Aortic smooth muscle cell (primary cell): Measurements from ENCODE around the gene HCN2. TPM values are rescaled to one million over a fixed set of nuclear protein-coding genes. Genes with fewer than 3 reads are reported as not detected.

ENCODE experiments used
- total RNA-seq: library from RNA; depleted of rRNA; stranded (reverse); fragments of >200 nt; gene quantifications from 2 replicates; pipeline ENCODE4 v1.2.3, GENCODE V29; 2014

HCN2 gene
- 0.26 and 0.62 TPM in 2 replicates for total RNA-seq

DNA sequence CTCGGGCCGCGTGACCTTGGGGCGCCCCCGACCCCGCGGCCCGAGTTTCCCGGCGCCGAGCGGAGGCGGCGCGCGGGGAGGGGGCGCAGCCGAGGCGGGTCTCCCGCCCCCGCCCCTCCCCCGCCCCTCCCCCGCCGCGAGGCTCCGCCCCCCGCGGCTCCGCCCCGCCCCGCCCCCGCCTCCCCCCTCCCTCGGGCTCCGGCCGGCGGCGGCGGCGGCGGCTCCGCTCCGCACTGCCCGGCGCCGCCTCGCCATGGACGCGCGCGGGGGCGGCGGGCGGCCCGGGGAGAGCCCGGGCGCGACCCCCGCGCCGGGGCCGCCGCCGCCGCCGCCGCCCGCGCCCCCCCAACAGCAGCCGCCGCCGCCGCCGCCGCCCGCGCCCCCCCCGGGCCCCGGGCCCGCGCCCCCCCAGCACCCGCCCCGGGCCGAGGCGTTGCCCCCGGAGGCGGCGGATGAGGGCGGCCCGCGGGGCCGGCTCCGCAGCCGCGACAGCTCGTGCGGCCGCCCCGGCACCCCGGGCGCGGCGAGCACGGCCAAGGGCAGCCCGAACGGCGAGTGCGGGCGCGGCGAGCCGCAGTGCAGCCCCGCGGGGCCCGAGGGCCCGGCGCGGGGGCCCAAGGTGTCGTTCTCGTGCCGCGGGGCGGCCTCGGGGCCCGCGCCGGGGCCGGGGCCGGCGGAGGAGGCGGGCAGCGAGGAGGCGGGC, at the start of gene HCN2:
Gene HCN2, plus strand, starts transcription at position 189 of the 703 bp plus-strand sequence. Its CDS starts 65 bp downstream, at position 254.

DNA sequence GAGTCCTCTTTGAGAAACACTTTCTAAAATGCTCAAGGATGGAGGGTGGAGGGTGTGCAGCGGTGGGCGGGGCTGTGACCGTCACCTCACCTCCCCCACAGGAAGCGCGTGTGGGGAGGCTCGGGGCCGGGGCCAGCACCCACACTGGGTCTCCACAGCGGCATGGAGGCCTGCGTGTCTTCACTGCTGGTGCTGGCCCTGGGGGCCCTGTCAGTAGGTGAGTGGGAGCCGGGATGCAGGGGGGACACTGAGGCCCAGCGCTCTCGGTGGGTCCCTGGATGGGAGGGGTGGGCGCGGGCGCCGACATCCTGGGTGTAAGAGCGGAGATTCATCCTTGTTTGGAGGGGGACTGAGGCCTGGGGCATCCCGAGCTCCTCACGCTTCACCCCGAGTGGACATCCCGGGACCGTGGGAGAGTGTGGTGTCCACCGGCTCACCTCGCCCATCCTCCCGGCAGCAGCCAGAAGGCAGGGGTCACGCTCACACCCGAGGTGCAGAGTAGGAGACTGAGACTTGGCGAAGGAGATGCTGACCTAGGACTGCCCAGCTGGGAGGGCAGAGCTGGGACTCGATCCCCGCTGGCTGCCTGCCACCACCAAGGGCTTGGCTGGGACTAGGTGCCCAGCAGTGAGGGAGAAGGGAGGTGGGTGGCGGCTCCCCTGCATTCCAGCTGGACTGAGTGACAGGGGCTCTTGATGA, 45.6 kb upstream of the HCN2 start, which contains the start of gene GZMM:
Gene GZMM, plus strand, starts transcription at position 144 of the 699 bp plus-strand sequence. Its CDS starts 19 bp downstream, at position 163.

DNA sequence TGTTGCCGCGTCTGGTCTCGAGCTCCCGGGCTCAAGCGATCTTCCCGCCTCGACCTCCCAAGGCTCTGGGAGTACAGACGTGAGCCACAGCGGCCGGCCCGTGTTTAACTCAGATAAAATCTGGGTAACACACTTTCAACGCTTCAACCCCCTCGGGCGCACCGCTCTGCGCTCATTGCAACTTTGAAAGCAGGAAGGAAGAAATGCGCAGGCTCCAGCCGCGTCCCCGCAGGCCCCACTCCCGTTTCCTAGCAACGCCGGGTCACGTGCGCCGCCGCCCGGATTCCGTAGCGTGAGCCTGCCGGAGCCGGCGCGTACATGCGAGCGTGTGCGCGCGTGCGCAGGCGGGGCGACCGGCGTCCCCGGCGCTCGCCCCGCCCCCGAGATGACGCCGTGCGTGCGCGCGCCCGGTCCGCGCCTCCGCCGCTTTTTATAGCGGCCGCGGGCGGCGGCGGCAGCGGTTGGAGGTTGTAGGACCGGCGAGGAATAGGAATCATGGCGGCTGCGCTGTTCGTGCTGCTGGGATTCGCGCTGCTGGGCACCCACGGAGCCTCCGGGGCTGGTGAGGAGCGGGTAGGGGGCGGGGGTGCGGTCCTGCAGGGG, 17.4 kb upstream of the HCN2 start, which contains the start of gene BSG:
Gene BSG, plus strand, starts transcription at position 457 of the 603 bp plus-strand sequence. Its CDS starts 39 bp downstream, at position 496.

DNA sequence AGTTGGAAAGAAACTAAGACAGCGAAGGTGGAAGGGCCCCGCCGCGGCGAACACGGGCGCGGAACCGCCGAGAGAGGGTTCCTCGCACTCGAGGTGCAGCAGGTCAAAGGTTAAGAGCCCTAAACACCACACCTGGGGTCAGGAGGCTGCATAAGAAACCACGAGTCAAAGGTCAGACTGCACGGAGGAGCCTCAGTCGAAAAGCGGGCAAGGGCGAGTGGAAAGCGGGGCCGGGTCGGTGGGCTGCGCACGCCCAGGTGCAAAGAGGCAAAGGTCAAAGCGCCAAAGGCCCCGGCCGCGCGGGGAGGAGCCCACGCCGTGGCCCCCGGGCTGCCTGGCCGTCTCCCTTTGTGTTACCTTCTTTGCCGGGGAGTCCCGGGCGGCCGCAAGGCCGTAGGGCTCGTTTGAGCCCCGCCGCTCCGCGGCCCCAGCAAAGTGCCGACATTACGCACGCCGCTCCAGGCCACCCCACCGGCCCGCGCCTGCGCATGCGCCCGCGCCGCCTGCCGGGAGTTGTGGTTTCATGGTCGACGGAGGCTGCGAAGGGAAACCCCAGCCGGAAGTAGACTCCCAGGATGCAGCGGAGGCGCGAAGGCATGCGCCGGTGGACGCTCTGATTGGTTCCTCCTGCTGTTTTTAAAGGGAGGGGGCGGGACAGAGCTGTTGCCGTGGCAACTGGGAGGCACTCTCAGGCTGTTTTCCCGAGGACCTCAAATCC, 43.5 kb downstream of the HCN2 start, which contains the start of gene POLRMT:
Gene POLRMT, minus strand, starts transcription at position 470 of the 718 bp plus-strand sequence. Its CDS starts 25 bp downstream, at position 445.

DNA sequence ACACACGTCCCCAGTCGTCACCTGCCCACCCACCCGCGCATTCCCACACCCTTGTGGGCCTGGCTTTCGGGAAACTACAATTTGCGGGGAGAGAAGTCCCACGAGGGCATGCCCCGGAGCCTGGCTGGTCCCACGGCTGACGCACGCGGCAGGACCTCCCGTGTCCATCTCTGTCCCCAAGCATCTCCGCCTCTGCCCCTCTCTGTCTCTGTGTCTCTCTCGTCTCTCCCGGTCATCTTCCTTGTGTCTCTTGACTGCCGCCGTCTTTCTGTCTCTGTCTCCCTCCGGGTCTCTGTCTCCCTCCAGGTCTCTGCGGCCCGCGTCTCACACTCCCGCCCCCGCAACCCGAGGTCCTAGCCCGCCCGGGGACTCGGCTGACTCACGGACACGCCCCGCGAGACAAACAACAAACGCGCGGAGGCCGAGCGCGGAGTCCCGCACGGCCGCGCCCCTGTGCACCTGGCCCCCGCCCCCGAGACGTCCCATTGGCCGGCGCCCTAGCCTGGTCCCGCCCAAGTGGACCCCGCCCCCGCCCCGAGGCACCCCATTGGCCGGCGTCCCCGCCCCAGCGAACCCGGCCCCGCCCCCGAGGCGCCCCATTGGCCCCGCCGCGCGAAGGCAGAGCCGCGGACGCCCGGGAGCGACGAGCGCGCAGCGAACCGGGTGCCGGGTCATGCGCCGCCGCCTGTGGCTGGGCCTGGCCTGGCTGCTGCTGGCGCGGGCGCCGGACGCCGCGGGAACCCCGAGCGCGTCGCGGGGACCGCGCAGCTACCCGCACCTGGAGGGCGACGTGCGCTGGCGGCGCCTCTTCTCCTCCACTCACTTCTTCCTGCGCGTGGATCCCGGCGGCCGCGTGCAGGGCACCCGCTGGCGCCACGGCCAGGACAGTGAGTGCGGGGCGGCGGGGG, 49.8 kb downstream of the HCN2 start, which contains the start of gene FGF22:
Gene FGF22, plus strand, starts transcription at position 627 of the 908 bp plus-strand sequence. Its CDS starts 47 bp downstream, at position 674.

DNA sequence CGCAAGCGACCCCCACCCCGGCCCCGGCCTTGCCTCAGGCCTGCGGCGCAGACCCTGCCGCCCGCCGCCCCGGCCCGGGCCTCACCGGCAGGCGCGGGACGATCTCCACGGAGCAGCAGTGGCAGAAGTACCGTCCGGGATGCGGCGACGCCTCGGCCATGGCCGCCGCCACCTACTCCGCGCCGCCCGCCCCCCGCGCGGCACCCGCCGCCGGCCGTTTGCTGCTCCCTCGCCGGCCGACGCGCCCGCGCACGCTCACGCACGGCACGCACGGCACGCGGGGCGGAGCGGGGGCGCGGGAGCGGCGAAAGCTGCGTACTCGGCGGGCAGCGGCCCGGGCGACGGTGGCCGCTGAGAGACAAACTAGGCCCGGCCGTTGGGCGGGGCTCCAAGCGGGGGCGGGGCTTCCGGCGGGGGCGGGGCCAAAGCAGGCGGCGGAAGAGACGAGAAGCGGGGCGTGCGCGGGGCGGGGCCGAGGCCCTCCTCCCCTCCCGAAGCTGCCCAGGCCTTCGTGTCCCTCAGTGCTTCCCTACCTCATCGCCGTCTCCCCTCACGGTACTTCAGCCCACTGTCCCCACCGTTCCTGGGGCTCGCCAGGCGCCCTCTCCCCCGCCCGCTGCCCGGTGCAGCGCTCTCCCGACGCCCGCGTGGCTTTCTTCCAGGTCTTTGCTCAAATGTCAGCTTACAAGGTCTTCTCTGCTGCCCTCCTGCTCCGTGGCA, 73.4 kb downstream of the HCN2 start, which contains the start of gene RNF126:
Gene RNF126, minus strand, starts transcription at position 253 of the 720 bp plus-strand sequence. Its CDS starts 93 bp downstream, at position 160.

Other genes with a start within 250 kb of the HCN2 start
- gene MIER2, start 245.1 kb upstream of the HCN2 start, total RNA-seq = 18.5 and 24.2 TPM in 2 replicates
- not detected in 2 replicates for gene C2CD4C, start 180.7 kb upstream of the HCN2 start, total RNA-seq
- 0.13 TPM in 1 of 2 replicates, not detected in the other for gene SHC2, start 128.8 kb upstream of the HCN2 start, total RNA-seq
- gene MADCAM1, start 93.4 kb upstream of the HCN2 start, total RNA-seq = 0.06 TPM in 1 of 2 replicates, not detected in the other
- 25.5 and 30.3 TPM in 2 replicates for gene TPGS1, start 82.4 kb upstream of the HCN2 start, total RNA-seq
- 63.0 and 74.1 TPM in 2 replicates for gene CDC34, start 58.1 kb upstream of the HCN2 start, total RNA-seq
- gene GZMM, start 45.8 kb upstream of the HCN2 start, total RNA-seq = not detected in 2 replicates
- 300 and 316 TPM in 2 replicates for gene BSG, start 17.3 kb upstream of the HCN2 start, total RNA-seq
- gene POLRMT, start 43.7 kb downstream of the HCN2 start, total RNA-seq = 15.5 and 18.5 TPM in 2 replicates
- gene FGF22, start 50.0 kb downstream of the HCN2 start, total RNA-seq = 0.06 and 0.26 TPM in 2 replicates
- 10.1 and 16.8 TPM in 2 replicates for gene RNF126, start 73.3 kb downstream of the HCN2 start, total RNA-seq
- 16.1 and 18.4 TPM in 2 replicates for gene FSTL3, start 86.5 kb downstream of the HCN2 start, total RNA-seq
- gene PRSS57, start 105.6 kb downstream of the HCN2 start, total RNA-seq = not detected in 2 replicates
- gene PALM, start 119.1 kb downstream of the HCN2 start, total RNA-seq = 2.1 and 5.8 TPM in 2 replicates
- under 0.01 TPM in 1 of 2 replicates, not detected in the other for gene MISP, start 161.2 kb downstream of the HCN2 start, total RNA-seq
- 71.4 and 77.9 TPM in 2 replicates for gene PTBP1, start 207.6 kb downstream of the HCN2 start, total RNA-seq
- not detected in 2 replicates for gene PLPPR3, start 232.1 kb downstream of the HCN2 start, total RNA-seq
- gene AZU1, start 238.0 kb downstream of the HCN2 start, total RNA-seq = not detected in 2 replicates